K562 (cell line): ENCODE results near the gene AQR.

Experiments used
- ARNT ChIP-seq, 2 experiments: fragments of 450-650 bp; IDR thresholded peaks; 2 replicates each; pipeline ENCODE4 v1.6.1; 2016; ENCODE audit warnings: mild to moderate bottlenecking in 1 of 2
- CTCF ChIP-seq, 3 experiments: IDR thresholded peaks in 2 of 3; conservative IDR thresholded peaks in 1 of 3; 2 replicates each; pipeline ENCODE4 v1.5.1; 2011 to 2012; ENCODE audit warnings: low read length in 3 of 3, mild to moderate bottlenecking in 3 of 3, control low read depth in 2 of 3, improper control_type of control experiment in 1 of 3, inconsistent platforms in 1 of 3, low read depth in 1 of 3, mixed read lengths in 1 of 3, moderate library complexity in 1 of 3; ENCODE audit not compliant: insufficient read depth in 2 of 3
- FOXM1 ChIP-seq, 2 experiments: fragments of 450-650 bp in 1 of 2; sonication (generic) in 1 of 2; formaldehyde crosslinking in 1 of 2; IDR thresholded peaks; 2 replicates each; pipeline versions ENCODE4 v1.6.1 to v1.9.0; 2017 to 2022; ENCODE audit warnings: low read depth in 2 of 2, mild to moderate bottlenecking in 2 of 2, missing genetic modification reagents in 1 of 2, moderate library complexity in 1 of 2
- PHF8 ChIP-seq: fragments of 200-600 bp; sonication (generic); IDR thresholded peaks from 2 replicates; pipeline ENCODE4 v1.6.1; 2012; ENCODE audit warnings: mixed run types, mild to moderate bottlenecking, inconsistent platforms, low read length, moderate library complexity, borderline replicate concordance
- PREB ChIP-seq: sonication (generic); formaldehyde crosslinking; IDR thresholded peaks from 2 replicates; pipeline ENCODE4 v1.8.1; 2023; ENCODE audit warnings: mild to moderate bottlenecking, missing genetic modification reagents
- SETDB1 ChIP-seq: IDR thresholded peaks from one replicate; pipeline ENCODE4 v1.6.1; 2012; ENCODE audit warnings: low read length, control low read depth, inconsistent platforms
- TCF7L2 ChIP-seq: fragments of 150-350 bp; IDR thresholded peaks from 2 replicates; pipeline ENCODE4 v1.6.1; 2016; ENCODE audit warnings: low read depth, mild to moderate bottlenecking, low read length, moderate library complexity
- USF2 ChIP-seq: sonication (generic); formaldehyde crosslinking; IDR thresholded peaks from 2 replicates; pipeline ENCODE4 v1.5.0; 2020; ENCODE audit warnings: missing genetic modification reagents
- ZNF12 ChIP-seq: sonication (generic); formaldehyde crosslinking; IDR thresholded peaks from 2 replicates; pipeline ENCODE4 v1.4.0; 2020; ENCODE audit warnings: mild to moderate bottlenecking, missing genetic modification reagents
- ZNF77 ChIP-seq: fragments of 250-450 bp; sonication (Bioruptor Pico); IDR thresholded peaks from 2 replicates; pipeline ENCODE4 v1.5.0; 2020

GRCh38 chr15:34892963-34893591 is 76.5 kb downstream of the AQR start:
- TF ChIP-seq PREB (no peak), CTCF (IDR thresholded peaks at IDR 0.05 in 2 of 3, conservative IDR thresholded peaks at IDR 0.05 in 1 of 3; ENCODE audit: insufficient read depth in 2 of 3, low read depth in 1 of 3, low read length in 3 of 3) (no peak), FOXM1 (IDR thresholded peaks at IDR 0.05; ENCODE audit: low read depth) (no peak), FOXM1 (CRISPR knock-in tag; IDR thresholded peaks at IDR 0.05; ENCODE audit: low read depth) (no peak), TCF7L2 (no peak), ARNT (IDR thresholded peaks at IDR 0.05) (no peak), ZNF77 (CRISPR knock-in tag) (no peak), SETDB1 (no peak), PHF8 (no peak), ZNF12 (no peak), USF2 (no peak)
